Stimulated activated CD8-positive, alpha-beta memory T cell treated with anti-CD3 and anti-CD28 coated beads, Interleukin-7, amount 100 ng/mL, for 4 hours (primary cell): ENCODE measurements around the gene C1QBP.
A peak's percentile ranks its signal among the peaks of the same experiment; 100 is the strongest.
"Not testable (repeated sequence)": the region's sequence is repeated elsewhere in the genome, so short reads cannot be mapped to it uniquely, and the experiment has no call there.

ENCODE experiments used
- DNase-seq, 2 donors: peaks; one replicate each; pipeline ENCODE4 v3.0.0-alpha.2; 2020; ENCODE audit warnings: low read depth in 2 of 2

C1QBP gene

DNA sequence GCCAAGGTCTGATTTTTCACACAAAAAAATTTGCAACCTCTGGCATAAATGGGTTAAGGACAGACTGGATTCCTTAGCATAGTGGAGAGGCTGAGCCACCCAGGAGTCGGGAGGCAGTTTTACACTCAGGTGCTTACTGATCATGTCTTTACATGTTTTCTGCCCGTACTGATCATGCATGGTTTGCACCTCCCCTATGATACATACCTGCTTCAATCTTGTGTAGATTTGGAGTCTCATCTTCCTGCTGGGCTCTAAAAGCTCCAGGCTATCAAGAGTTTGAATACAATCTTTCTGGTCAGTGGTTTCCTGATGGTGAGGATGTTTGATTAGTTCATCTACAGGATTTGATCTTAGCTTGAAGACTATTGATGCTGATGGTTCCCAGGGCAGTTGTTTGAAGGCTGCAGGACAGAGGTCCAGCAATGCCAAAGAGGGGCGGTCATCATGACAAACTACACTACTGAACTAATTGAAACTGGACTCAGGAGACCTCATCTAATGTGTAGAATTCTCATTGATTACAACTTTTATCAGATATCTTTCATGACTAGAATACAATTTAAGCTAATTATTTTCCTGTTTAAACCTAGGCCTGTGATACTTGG, 6.9 kb downstream of the C1QBP start:
- DNase-seq, result no peak

DNA sequence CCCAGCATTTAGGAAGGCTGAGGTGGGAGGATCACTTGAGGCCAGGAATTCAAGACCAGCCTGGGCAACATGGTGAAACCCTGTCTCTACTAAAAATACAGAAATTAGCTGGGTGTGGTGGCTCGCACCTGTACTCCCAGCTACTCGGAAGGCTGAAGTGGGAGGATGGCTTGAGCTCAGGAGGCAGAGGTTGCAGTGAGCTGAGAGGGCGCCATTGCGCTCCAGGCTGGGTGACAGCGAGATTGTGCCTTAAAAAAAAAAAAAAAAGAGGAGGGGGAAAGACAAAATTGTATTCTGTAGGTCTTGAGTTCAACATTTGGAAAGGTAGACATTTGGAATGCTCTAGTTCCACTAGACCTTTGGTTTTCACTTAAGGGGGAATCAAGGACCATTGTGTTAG, 7.7 kb downstream of the C1QBP start:
- DNase-seq, result not testable (repeated sequence)

DNA sequence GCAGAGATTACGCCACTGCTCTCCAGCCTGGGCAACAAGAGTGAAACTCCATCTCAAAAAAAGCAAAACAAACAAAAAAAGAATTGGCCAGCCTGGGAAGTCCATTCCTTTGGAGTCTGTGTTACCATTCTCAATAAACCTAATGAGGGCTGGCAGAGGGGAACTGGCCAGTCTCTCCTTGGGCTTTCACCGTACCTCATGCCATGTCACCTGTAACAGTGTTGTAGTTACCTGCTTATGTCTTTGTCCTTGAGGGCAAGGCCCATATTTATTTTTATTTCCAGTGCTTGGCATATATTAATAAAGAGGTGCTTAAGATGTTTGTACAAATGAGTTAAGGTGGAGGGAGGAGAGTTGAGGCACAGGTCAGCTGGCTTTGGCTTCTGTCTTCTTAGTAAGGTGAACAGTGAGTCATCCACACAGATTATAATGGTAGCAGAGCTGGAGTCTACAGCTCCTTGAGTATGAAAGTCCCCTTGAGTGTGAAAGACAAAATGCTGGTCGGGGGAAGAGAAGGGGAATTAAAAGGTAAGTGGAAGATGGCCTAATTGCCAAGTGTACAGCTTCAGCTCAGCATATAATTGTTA, 8.4 kb downstream of the C1QBP start:
- DNase-seq, result no peak

DNA sequence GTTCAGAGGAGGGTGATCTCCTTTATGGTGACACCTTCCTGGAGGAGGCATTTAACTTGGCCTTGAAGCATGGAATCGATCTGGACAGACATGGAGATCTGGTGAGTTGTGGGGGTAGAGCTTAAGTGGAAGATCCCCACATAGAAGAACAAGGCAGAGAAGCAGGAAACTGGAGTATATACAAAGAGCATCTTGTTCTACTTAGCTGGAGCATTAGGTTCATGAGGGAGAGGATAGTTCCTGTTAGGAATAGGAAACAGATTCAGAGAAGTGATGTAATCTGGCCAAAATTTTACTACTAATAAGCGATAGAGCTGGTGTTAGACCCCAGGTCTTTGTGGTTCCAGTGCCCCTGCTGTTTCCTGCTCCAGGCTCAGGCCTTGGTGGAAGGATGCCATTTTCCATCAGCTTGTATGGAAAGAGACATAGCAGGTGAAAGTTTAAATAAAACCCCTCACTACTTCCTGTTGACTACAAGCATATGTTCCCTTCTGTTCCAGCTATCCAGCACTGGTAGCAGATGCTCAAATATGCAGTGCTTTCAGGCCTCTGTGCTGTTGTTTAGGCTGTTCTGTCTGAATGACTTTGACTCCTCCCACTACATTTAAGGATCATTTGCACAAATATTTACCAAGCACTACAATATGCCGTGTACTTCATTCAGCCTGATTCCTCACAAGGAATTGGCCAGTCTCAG, 9.6 kb downstream of the C1QBP start:
- DNase-seq, result no peak

DNA sequence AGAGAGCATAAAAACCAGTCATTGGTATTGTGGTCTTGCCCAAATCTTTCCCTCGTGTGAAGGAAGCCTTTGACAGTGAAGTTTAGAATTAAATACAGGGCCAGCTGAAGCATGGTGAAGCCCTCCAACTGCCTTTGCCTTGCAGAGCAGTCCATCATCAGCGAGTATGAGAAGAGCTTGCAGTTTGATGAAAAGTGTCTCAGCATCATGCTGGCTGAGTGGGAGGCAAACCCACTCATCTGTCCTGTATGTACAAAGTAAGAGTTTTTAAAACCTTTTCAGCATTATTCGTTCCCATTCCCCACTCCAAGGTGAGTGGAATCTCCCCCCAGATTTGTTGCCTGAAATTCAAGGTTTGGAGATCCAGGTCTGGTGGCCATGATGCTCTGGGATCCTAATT, 13.1 kb downstream of the C1QBP start:
- DNase-seq, result no peak

DNA sequence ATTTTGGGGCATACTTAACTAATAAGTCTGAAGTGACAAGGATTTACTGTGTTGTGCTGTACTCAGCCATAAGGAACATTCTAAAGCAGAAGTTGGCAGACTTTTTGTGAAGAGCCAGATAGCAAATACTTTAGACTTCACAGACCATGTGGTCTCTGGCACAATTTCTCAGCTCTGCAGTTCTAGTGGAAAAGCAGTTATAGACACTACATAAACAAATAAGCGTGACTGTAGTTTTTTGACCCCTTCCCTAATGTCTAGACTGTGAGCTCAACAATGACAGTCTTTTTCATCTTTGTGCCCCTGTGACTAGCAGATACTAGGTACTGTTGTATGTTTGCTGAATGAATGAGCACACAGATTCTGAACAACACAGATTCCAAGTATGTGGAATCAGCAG, 14.0 kb downstream of the C1QBP start:
- no peak for DNase-seq

DNA sequence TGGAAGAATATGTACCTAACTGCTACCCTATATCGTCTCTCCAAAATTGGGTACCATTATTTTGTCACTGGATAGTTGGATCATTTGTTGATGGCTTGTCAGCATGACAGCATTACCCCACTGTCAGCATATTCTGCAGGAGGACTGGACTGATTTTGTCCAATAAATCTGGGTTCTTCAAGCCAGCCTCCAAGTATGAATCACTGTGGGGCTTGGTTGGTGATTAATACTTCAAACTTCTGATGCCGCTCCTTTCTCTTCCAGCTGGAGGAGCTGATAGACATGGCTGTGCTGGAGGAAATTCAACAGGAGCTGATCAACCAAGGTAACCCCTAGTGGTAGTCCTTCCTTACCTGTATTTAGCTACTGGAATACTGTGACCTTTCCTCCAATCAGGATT, 16.4 kb downstream of the C1QBP start:
- no peak for DNase-seq

DNA sequence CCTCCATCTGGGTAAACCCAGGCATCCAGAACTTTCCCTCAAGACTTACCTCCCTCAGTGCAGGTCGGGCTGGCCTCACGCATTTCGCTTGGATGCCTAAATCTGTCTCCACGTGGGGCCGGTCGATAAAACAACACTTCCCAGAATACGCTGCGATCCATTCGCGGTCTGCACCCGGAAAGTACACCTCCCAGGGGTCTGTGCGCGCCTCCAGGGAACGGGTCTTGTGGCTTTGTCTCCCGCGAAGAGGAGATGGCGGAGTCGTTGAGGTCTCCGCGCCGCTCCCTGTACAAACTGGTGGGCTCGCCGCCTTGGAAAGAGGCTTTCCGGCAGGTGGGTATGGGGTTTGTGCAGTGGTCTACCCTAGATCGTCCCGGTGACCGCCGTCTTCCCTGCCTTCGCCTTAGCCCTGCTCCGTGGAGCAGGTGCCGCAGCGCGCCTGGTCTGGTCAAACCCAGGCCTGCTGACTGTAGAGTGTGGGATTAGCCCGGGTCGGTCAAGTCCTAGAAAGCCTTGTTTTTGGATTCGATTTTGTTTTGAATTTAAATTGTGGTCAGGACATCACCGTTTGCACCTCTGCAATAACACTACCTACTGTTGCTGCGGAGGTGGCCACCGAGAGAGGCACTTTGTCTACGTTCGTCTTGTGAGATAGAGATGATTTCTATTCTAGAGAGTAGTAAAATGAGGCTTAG, 18.8 kb downstream of the C1QBP start, which contains the start of gene RPAIN:
TSS of gene RPAIN (plus strand) at position 224 of the 695 bp plus-strand sequence. CDS start at position 253, 29 bp downstream.
- peak; percentile 79 to 80 for DNase-seq

DNA sequence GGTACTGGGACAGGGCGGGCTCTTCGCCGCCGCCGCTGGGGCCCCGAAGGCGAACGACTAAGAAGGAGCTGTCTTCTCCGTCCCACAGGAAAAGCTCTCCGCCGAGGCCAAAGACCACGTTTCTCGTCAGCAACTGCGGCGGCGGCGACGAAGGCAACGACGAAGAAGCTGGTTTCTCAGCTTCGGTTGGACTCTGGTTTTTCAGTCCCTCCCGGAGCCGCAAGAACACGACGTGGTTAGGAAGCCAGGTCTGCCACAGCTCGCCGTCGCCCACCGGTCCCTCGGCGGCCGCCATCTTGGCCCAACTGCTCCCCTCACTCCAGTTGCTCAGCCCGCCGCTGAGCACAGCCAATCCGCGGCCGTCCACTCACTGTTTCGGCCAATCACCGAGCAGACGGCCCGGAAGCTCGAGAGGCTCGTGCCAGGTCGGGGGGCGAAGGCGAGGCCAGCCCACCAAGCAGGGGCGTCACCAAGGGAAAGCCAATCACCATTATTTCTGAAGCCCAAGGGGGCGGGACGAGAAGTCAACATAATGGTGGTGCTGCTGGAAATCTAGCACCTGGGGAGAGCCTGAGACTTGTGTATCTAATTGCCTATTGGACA, 19.5 kb downstream of the C1QBP start, which contains the start of gene NUP88:
TSS of gene NUP88 (minus strand) at position 307 of the 603 bp plus-strand sequence. CDS start at position 295, 12 bp downstream.
- DNase-seq, result peak; percentile 95 to 96

DNA sequence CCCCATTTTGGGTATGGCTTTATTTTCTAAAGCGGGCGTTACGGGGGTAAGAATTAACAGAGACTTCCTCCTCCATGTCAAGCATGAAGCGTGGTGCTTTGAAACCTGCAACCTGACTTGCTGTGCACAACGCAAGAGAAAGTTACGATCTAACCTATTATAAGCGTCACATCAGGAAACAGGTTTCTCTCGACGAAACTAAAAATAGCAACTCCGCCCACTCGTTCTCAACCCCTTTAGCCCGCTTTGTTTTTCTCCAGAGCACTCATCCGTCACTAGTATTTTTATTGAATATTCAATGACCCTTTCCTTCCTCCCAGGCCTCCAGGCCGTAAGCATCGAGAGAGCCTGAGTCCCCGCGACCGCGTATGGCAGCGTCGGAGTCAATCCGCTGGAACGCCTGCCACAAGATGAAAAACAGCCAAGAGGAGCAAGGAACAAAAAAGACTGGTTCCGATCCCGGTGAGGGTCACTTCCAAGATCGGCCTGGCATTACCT, 20.0 kb downstream of the C1QBP start:
- peak; percentile 44 to 59 for DNase-seq

DNA sequence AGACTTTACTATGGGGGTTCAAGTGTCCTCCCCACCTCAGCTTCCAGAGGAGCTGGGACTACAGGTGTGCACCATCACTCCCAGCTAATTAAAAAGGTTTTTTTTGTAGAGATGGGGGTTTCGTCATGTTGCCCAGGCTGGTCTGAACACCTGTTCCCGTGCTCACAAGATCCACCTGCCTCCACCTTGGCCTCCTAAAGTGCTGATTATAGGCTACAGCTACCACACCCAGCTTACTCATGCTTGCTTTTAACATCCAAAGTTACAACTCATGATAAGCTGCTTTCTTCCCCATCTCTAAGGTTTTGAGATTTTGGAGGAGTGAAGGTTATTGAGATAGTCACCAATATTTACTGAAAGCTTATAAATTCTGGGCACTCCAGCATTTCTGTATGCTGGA, 22.1 kb downstream of the C1QBP start:
- no peak for DNase-seq

DNA sequence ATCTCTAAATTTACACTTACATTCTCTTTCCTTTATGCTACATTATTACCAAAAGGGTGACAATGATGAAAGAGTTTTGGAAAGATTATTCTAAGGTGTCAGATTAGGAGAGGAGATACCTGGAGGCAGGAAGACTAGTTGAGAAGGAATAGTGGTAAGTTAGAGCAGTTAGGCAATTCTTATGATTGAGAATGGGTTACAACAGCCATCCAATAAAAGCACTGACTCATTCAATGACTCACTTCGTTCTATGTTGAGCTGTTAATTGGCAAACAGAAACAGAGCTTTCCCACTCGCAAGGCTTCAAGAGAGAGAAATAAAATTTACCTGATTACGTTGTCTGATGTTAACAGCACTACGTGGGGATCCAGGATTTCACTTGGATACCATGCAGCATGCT, 25.3 kb downstream of the C1QBP start:
- DNase-seq, result no peak

DNA sequence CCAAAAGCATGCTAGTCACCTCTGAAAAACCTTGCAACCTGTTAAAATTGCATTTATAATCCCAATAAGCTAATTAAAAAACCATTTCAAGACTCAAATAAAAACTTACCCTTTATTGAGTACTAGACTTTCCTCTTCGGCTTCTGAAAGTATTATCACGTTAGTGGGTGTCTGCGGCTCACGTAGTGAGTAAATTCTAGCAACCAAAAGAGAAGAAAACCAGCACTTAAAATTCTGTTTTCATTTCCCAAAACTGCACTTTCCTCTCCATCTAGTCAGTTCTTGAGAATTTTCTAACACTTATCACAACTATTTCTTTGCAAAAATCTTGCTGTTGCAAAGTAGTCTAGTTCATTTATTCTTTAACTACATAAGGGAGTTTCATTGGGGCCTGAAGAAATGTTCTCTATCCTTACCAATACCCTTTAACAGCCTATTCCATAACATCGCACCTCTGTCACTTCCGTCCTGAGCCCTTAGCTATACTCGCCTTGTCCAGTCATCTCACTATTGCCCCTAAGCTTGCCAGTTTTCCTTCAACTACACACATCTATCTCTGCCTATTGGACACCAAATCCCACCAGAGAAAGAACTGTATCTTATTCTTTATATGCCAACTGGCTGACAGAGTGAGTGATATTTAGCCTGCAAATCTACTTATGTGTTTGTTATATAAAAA, 28.2 kb downstream of the C1QBP start:
- DNase-seq, result no peak

DNA sequence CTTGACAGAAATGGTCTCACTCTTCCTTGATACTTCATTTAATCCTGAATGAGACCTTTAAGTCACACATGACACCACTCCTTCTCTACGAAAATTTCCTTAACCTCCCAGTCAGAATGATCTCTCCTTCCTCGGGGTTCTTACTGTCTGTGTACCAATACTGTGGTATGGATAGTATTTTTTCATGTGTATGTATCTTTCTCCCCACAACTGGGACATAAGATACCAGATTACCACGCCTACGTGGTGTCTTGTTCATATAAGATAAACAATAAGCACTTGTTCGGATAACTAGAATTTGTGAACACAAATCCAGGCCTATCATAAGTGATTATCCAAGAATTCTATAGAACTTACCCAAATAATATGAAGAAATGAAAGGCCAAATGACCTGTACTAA, 30.8 kb downstream of the C1QBP start:
- DNase-seq, result no peak

DNA sequence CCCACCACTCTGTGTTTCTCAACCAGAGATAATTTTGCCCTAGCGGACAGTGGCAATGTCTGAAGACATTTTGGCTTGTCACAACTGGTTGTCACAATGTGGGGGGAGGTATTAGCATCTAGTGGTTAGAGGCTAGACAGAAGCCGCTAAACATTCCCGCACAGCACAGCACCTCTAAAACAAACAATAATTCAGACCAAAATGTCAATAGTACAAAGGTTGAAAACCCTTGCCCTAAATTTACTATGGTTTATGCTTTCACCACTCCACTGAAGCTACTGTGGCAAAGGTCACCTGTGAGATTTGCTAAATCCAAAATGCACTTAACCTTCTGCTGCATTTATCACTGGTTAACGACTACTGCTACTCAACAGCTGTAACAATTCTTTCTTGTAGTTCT, 33.6 kb downstream of the C1QBP start:
- DNase-seq, result no peak

DNA sequence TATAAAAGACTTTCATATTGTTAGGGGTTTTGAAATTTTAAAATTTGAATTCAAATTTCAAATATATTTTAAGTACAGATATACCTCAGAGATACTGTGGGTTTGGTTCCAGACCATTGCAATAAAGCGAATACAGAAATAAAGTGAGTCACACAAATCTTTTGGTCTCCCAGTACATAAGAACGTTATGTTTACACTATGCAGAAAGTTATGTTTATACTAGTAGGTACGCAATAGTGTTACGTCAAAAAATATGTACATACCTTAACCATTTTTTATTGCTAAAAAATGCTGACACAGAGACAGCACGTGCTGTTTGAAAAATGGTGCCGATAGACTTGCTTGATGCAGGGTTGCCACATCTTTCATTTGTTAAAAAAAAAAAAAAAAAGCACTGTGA, 39.2 kb downstream of the C1QBP start:
- DNase-seq, result no peak

DNA sequence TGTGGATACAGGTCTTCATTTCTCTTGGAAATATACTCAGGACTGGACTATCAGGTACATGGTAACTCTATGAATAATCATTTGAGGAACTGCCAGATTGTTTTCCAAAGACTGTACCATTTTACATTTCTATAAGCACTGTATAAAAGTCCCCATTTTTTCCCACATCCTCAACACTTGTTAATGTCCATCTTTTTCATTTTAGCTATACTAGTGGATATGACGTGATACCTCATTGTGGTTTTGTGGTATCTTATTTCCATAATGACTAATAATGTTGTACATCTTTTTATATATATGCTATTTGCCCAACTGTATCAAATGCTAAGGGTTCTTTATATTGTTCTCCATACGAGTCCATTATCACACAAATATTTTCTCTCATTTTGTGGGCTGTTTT, 42.3 kb downstream of the C1QBP start:
- no peak for DNase-seq

DNA sequence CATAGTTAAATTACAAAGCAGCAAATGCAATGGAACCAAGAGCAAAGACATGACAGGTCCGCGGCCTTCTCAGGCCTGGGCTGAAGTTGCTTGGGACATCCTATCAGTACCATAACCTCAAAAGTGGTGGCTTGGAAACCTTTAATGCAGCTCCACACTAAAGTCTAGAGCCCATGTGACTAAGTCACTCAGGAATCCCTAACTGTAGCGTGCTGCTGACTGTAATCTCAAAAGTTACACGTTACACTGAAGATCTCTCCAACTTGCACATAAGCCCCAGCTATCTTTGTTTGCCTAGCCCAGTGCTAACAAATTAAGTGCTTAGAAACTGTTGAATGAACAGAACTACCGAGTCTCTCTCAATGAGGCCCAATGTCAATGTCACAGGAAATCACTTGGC, 47.3 kb downstream of the C1QBP start:
- DNase-seq, result no peak
